A673 (cell line): Measurements from ENCODE around the gene NOSIP. TPM values are rescaled to one million over a fixed set of nuclear protein-coding genes. Genes with fewer than 3 reads are reported as not detected.
A peak's percentile ranks its signal among the peaks of the same experiment; 100 is the strongest.

Experiments used
- BruUV-seq: library from RNA; stranded (reverse); fragments of 400-500 nt; replicated peaks from 2 replicates; lab custom pipeline; 2021; lab: Mats Ljungman, UMichigan
- CTCF ChIA-PET: fragments of 300-600 bp; sonication (Branson Sonifier 250); formaldehyde crosslinking; loops from one replicate; lab custom pipeline; 2022; ENCODE audit warnings: antibody characterized with exemption; lab: Charles Lee
- POLR2A ChIA-PET: fragments of 300-600 bp; sonication (Branson Sonifier 250); formaldehyde crosslinking; loops from one replicate; lab custom pipeline; 2022; ENCODE audit warnings: antibody characterized with exemption; ENCODE audit not compliant: low non-redundant PET; lab: Charles Lee
- DNase-seq: peaks from one replicate; pipeline ENCODE4 v3.0.0-alpha.2; 2015; ENCODE audit warnings: low spot score
- H3K27ac ChIP-seq: fragments of 200-600 bp; sonication (generic); 2 replicates; pipeline ENCODE4 v1.5.1; 2016; ENCODE audit warnings: mixed run types, low read depth, mild to moderate bottlenecking, mixed read lengths, antibody characterized with exemption, low read length; ENCODE audit not compliant: poor library complexity, severe bottlenecking
- H3K27me3 ChIP-seq: fragments of 200-600 bp; sonication (generic); replicated peaks from 2 replicates; pipeline ENCODE4 v1.6.1; 2017; ENCODE audit warnings: mixed run types, low read depth, mild to moderate bottlenecking, mixed read lengths, antibody characterized with exemption, low read length; ENCODE audit not compliant: insufficient read depth, poor library complexity
- H3K36me3 ChIP-seq: fragments of 200-600 bp; sonication (generic); 2 replicates; pipeline ENCODE4 v1.6.1; 2016; ENCODE audit warnings: mixed run types, mild to moderate bottlenecking, mixed read lengths, antibody characterized with exemption, low read length; ENCODE audit not compliant: insufficient read depth, poor library complexity, severe bottlenecking
- H3K4me1 ChIP-seq: fragments of 200-600 bp; sonication (generic); 2 replicates; pipeline ENCODE4 v1.6.1; 2017; ENCODE audit warnings: mixed run types, mild to moderate bottlenecking, mixed read lengths, antibody characterized with exemption, low read length; ENCODE audit not compliant: insufficient read depth, poor library complexity, severe bottlenecking
- H3K4me3 ChIP-seq: fragments of 200-600 bp; sonication (generic); 2 replicates; pipeline ENCODE4 v1.5.1; 2016; ENCODE audit warnings: low read depth, mixed run types, mild to moderate bottlenecking, mixed read lengths, low read length; ENCODE audit not compliant: poor library complexity, severe bottlenecking
- H3K9me3 ChIP-seq: fragments of 200-600 bp; sonication (generic); 2 replicates; pipeline ENCODE4 v1.6.1; 2016; ENCODE audit warnings: mixed run types, low read depth, mild to moderate bottlenecking, mixed read lengths, antibody characterized with exemption, low read length; ENCODE audit not compliant: poor library complexity, severe bottlenecking
- EZH2 ChIP-seq: fragments of 200-600 bp; sonication (generic); IDR thresholded peaks from 2 replicates; pipeline ENCODE4 v1.6.1; 2017; ENCODE audit warnings: borderline replicate concordance, low read depth, mild to moderate bottlenecking, mixed read lengths, antibody characterized with exemption, low read length; ENCODE audit not compliant: poor library complexity, severe bottlenecking
- intact Hi-C: fragments of 100-400 bp; cut with micrococcal nuclease; formaldehyde crosslinking; loops from one replicate; pipeline ENCODE4 v1.10.0; 2022; ENCODE audit not compliant: unreplicated experiment
- total RNA-seq: library from RNA; stranded (reverse); gene quantifications from 2 replicates; pipeline ENCODE4 v1.2.3, GENCODE V29; 2021
- TF ChIP-seq, protein P1 (sequence below): fragments of 300-800, 200-600 bp; sonication (generic); conservative IDR thresholded peaks from 2 replicates; pipeline ENCODE4 v1.5.1; 2017; ENCODE audit warnings: low read depth, mild to moderate bottlenecking, antibody characterized with exemption, low read length, moderate library complexity, mixed read lengths

Gene NOSIP
- total RNA-seq, 1 experiment from 2014 or later: 178 TPM

DNA sequence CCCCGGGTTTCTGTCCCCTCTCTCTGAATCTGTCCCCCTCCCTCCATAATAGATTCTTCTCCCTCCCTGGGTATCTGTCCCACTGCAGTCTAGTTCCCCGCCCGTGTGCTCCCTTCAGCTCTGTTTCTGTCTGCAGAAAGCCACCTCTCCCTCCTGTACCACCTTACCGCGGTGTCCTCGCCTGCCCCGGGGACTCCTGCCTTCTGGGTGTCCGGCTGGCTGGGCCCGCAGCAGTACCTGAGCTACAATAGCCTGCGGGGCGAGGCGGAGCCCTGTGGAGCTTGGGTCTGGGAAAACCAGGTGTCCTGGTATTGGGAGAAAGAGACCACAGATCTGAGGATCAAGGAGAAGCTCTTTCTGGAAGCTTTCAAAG is 66.6 kb downstream of the NOSIP start:
- H3K27me3 ChIP-seq: no peaks in the 10 kb centered on the region
- peak overlapping the region; percentile 84 for H3K4me3 ChIP-seq
- H3K4me1 ChIP-seq: peaks cover 42% of the 10 kb centered on the region
- DNase-seq: no peak
- ChIA-PET CTCF (no interaction called here), POLR2A (no interaction called here)
- H3K27ac ChIP-seq: peak overlapping the region; percentile 95
- peaks cover 29% of the 10 kb centered on the region for H3K36me3 ChIP-seq
- no peaks in the 10 kb centered on the region for H3K9me3 ChIP-seq
- TSS peak; percentile 47 for BruUV-seq
- intact Hi-C loops: loop anchor here (10.0 kb wide), 1 partner anchor 1221 kb away; no protein-coding TSS in a partner anchor
- TF ChIP-seq EZH2: no peak
- TF ChIP-seq, protein P1, sequence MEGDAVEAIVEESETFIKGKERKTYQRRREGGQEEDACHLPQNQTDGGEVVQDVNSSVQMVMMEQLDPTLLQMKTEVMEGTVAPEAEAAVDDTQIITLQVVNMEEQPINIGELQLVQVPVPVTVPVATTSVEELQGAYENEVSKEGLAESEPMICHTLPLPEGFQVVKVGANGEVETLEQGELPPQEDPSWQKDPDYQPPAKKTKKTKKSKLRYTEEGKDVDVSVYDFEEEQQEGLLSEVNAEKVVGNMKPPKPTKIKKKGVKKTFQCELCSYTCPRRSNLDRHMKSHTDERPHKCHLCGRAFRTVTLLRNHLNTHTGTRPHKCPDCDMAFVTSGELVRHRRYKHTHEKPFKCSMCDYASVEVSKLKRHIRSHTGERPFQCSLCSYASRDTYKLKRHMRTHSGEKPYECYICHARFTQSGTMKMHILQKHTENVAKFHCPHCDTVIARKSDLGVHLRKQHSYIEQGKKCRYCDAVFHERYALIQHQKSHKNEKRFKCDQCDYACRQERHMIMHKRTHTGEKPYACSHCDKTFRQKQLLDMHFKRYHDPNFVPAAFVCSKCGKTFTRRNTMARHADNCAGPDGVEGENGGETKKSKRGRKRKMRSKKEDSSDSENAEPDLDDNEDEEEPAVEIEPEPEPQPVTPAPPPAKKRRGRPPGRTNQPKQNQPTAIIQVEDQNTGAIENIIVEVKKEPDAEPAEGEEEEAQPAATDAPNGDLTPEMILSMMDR: no peak

DNA sequence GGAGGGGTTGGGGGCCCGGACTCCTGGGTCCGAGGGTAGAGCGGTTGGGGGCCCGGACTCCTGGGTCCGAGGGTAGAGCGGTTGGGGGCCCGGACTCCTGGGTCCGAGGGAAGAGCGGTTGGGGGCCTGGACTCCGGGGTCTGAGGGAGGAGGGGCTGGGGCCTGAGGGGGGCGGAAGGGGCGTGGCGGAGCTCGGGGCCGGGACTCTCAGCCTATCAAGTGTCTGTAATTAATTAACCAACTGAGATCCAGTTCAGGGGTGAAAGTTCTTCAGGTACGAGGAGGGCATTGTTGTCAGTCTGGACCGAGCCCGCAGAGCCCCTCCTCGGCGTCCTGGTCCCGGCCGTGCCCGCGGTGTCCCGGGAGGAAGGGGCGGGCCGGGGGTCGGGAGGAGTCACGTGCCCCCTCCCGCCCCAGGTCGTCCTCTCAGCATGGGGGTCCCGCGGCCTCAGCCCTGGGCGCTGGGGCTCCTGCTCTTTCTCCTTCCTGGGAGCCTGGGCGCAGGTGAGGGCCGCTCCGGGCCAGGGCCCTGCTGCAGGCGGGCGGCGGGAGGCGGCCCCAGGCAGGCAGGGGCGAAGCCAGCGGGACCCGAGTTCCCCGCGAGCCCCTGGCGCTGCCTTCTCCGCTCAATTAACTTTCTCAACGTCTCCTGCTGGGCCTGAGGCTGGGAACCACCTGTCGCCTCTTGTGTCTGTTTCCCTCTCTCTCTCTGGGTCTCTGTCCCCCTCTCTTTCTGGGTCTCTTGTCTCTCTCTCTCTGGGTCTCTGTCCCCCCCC is 67.2 kb downstream of the NOSIP start:
- Histone ChIP-seq H3K4me1 (peaks cover 42% of the 10 kb centered on the region), H3K36me3 (peaks cover 26% of the 10 kb centered on the region), H3K27me3 (no peaks in the 10 kb centered on the region), H3K9me3 (no peaks in the 10 kb centered on the region), H3K27ac (peak overlapping the region; percentile 95), H3K4me3 (peak overlapping the region; percentile 84)
- POLR2A ChIA-PET: no interaction called here
- peak; percentile 86 for DNase-seq
- BruUV-seq: no TSS peak
- intact Hi-C loops: loop anchor here (10.0 kb wide), 1 partner anchor 1222 kb away; no protein-coding TSS in a partner anchor
- no peak for TF ChIP-seq EZH2
- TF ChIP-seq, protein P1: no peak
- CTCF ChIA-PET: interaction anchor here (0.5 to 0.7 kb wide), 3 partner anchors 9 to 15 kb away, joined by 3 to 7 read pairs (median 4); partner anchors contain the start of gene RCN3

DNA sequence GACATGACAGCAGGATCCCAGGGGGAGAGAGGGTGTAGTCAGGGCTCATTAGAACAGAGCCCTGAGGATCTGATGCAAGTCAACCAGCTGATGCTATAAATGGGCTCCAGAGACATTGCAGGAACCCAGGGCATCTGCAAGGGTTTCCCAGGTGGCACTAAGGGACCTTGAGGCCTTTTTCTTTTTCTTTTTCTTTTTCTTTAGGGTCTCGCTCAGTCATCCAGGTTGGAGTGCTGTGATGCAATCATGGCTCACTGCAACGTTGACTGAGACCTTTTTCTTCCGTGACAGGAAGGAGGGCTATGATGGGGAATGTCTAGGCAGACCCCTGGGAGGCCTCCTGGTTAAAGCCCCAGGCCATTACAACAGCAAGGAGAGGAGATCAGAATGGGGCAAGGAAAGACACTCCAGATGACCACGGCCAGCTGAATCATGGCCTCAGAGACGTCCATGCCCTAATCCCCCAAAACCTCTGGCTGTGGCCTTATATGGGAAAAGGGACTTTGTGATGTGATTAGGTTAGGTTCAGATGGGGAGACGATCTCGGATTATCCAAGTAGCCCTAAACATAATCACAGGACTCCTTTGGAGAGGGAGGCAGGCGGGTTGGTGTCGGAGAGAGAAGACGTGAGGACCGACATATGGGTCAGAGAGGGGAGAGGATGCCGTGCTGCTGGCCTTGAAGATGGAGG is 72.4 kb downstream of the NOSIP start:
- CTCF ChIA-PET: interaction anchor here (2.5 kb wide), 1 partner anchor 62 kb away, joined by 12 read pairs; no protein-coding TSS in a partner anchor
- Histone ChIP-seq H3K36me3 (no peaks in the 10 kb centered on the region), H3K4me1 (peaks cover 47% of the 10 kb centered on the region), H3K4me3 (no peak overlapping the region), H3K27ac (peak overlapping the region; percentile 95), H3K9me3 (no peaks in the 10 kb centered on the region), H3K27me3 (no peaks in the 10 kb centered on the region)
- TF ChIP-seq, protein P1: no peak
- no peak for TF ChIP-seq EZH2
- BruUV-seq: TSS peak; percentile 19
- intact Hi-C loops: loop anchor here (2.0 kb wide), 1 partner anchor 39 kb away; no protein-coding TSS in a partner anchor
- DNase-seq: no peak
- POLR2A ChIA-PET: interaction anchor here (0.6 kb wide), 1 partner anchor 38 kb away, joined by 4 read pairs; no protein-coding TSS in a partner anchor
